Activated CD8-positive, alpha-beta memory T cell treated with anti-CD3 and anti-CD28 coated beads, Interleukin-2, amount 50 U/mL, for 48 hours (primary cell): Measurements from ENCODE around the gene PCDHGB7.
"Not testable (repeated sequence)": the region's sequence is repeated elsewhere in the genome, so short reads cannot be mapped to it uniquely, and the experiment has no call there.

Experiments used
- DNase-seq: peaks from one replicate; pipeline ENCODE4 v3.0.0-alpha.2; 2020

Gene PCDHGB7

DNA sequence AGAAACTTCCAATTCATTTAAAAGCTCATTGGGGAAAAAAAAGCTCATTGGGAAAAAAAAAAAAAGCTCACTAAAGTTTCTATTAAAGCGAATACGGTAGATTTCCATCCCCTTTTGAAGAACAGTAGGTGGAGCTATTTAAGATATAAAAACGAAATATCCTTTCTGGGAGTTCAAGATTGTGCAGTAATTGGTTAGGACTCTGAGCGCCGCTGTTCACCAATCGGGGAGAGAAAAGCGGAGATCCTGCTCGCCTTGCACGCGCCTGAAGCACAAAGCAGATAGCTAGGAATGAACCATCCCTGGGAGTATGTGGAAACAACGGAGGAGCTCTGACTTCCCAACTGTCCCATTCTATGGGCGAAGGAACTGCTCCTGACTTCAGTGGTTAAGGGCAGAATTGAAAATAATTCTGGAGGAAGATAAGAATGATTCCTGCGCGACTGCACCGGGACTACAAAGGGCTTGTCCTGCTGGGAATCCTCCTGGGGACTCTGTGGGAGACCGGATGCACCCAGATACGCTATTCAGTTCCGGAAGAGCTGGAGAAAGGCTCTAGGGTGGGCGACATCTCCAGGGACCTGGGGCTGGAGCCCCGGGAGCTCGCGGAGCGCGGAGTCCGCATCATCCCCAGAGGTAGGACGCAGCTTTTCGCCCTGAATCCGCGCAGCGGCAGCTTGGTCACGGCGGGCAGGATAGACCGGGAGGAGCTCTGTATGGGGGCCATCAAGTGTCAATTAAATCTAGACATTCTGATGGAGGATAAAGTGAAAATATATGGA is 13.0 kb downstream of the PCDHGB7 start, which contains the start of gene PCDHGA12:
TSS of gene PCDHGA12 (plus strand) at position 176 of the 782 bp plus-strand sequence. CDS start at position 429, 253 bp downstream.
- no peak for DNase-seq

DNA sequence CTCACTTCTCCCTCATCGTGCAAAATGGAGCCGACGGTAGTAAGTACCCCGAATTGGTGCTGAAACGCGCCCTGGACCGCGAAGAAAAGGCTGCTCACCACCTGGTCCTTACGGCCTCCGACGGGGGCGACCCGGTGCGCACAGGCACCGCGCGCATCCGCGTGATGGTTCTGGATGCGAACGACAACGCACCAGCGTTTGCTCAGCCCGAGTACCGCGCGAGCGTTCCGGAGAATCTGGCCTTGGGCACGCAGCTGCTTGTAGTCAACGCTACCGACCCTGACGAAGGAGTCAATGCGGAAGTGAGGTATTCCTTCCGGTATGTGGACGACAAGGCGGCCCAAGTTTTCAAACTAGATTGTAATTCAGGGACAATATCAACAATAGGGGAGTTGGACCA is 13.8 kb downstream of the PCDHGB7 start:
- no peak for DNase-seq

GRCh38 chr5:141432308-141432707 is 14.8 kb downstream of the PCDHGB7 start:
- DNase-seq, result not testable (repeated sequence)

GRCh38 chr5:141432726-141433125 is 15.2 kb downstream of the PCDHGB7 start:
- DNase-seq, result not testable (repeated sequence)

- no peak for DNase-seq
Observed at GRCh38 chr5:141434006-141434405, 16.5 kb downstream of the PCDHGB7 start.

GRCh38 chr5:141437221-141437620 is 19.7 kb downstream of the PCDHGB7 start:
- no peak for DNase-seq

- no peak for DNase-seq
Observed at GRCh38 chr5:141439411-141440141, 22.1 kb downstream of the PCDHGB7 start.

DNA sequence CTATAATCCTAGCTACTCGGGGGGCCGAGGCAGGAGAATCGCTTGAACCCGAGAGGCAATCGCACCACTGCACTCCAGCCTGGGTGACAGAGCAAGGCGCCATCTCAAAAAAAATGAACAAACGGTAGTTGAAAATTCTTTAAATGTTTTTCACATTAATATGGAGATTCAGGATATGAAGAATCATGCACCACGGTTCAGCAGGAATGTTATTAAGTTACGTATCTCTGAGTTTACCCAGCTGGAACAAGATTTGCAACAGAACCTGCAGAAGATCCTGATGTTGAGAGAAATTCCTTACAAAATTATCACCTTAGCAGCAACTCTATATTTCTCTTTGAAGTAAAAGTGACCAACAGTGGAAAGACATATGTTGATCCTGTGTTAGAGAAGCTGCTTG is 22.9 kb downstream of the PCDHGB7 start:
- DNase-seq, result no peak

- no peak for DNase-seq
Observed at GRCh38 chr5:141441571-141442170, 24.2 kb downstream of the PCDHGB7 start.

DNA sequence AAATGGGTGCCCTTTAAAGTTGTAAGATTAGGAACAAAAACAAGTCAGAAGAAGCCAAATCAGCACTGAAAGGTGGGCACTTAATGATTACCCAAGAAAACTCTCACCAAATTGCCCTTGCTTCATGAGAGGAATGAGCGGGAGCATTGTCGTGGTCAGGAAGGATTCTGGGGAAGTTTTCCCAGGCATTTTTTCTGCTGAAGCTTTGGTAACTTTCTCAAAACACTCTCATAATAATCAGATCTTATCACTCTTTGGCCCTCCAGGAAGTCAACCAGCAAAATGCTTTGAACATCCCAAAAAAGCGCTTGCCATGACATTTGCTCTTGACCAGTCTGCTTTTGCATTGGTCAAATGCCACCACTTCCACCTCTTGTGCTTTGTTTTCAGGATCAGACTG is 47.9 kb downstream of the PCDHGB7 start:
- DNase-seq, result no peak
